A673 (cell line): Measurements from ENCODE around the gene KCNQ2. TPM values are rescaled to one million over a fixed set of nuclear protein-coding genes. Genes with fewer than 3 reads are reported as not detected.

Experiments
- BruUV-seq: library from RNA; stranded (reverse); fragments of 400-500 nt; replicated peaks from 2 replicates; lab custom pipeline; 2021; lab: Mats Ljungman, UMichigan
- CTCF ChIA-PET: fragments of 300-600 bp; sonication (Branson Sonifier 250); formaldehyde crosslinking; loops from one replicate; lab custom pipeline; 2022; ENCODE audit warnings: antibody characterized with exemption; lab: Charles Lee
- POLR2A ChIA-PET: fragments of 300-600 bp; sonication (Branson Sonifier 250); formaldehyde crosslinking; loops from one replicate; lab custom pipeline; 2022; ENCODE audit warnings: antibody characterized with exemption; ENCODE audit not compliant: low non-redundant PET; lab: Charles Lee
- DNase-seq: peaks from one replicate; pipeline ENCODE4 v3.0.0-alpha.2; 2015; ENCODE audit warnings: low spot score
- H3K27ac ChIP-seq: fragments of 200-600 bp; sonication (generic); 2 replicates; pipeline ENCODE4 v1.5.1; 2016; ENCODE audit warnings: mixed run types, low read depth, mild to moderate bottlenecking, mixed read lengths, antibody characterized with exemption, low read length; ENCODE audit not compliant: poor library complexity, severe bottlenecking
- H3K27me3 ChIP-seq: fragments of 200-600 bp; sonication (generic); replicated peaks from 2 replicates; pipeline ENCODE4 v1.6.1; 2017; ENCODE audit warnings: mixed run types, low read depth, mild to moderate bottlenecking, mixed read lengths, antibody characterized with exemption, low read length; ENCODE audit not compliant: insufficient read depth, poor library complexity
- H3K36me3 ChIP-seq: fragments of 200-600 bp; sonication (generic); 2 replicates; pipeline ENCODE4 v1.6.1; 2016; ENCODE audit warnings: mixed run types, mild to moderate bottlenecking, mixed read lengths, antibody characterized with exemption, low read length; ENCODE audit not compliant: insufficient read depth, poor library complexity, severe bottlenecking
- H3K4me1 ChIP-seq: fragments of 200-600 bp; sonication (generic); 2 replicates; pipeline ENCODE4 v1.6.1; 2017; ENCODE audit warnings: mixed run types, mild to moderate bottlenecking, mixed read lengths, antibody characterized with exemption, low read length; ENCODE audit not compliant: insufficient read depth, poor library complexity, severe bottlenecking
- H3K4me3 ChIP-seq: fragments of 200-600 bp; sonication (generic); 2 replicates; pipeline ENCODE4 v1.5.1; 2016; ENCODE audit warnings: low read depth, mixed run types, mild to moderate bottlenecking, mixed read lengths, low read length; ENCODE audit not compliant: poor library complexity, severe bottlenecking
- H3K9me3 ChIP-seq: fragments of 200-600 bp; sonication (generic); 2 replicates; pipeline ENCODE4 v1.6.1; 2016; ENCODE audit warnings: mixed run types, low read depth, mild to moderate bottlenecking, mixed read lengths, antibody characterized with exemption, low read length; ENCODE audit not compliant: poor library complexity, severe bottlenecking
- CTCF ChIP-seq: fragments of 300-800, 200-600 bp; sonication (generic); conservative IDR thresholded peaks from 2 replicates; pipeline ENCODE4 v1.5.1; 2017; ENCODE audit warnings: low read depth, mild to moderate bottlenecking, antibody characterized with exemption, low read length, moderate library complexity, mixed read lengths
- EZH2 ChIP-seq: fragments of 200-600 bp; sonication (generic); IDR thresholded peaks from 2 replicates; pipeline ENCODE4 v1.6.1; 2017; ENCODE audit warnings: borderline replicate concordance, low read depth, mild to moderate bottlenecking, mixed read lengths, antibody characterized with exemption, low read length; ENCODE audit not compliant: poor library complexity, severe bottlenecking
- intact Hi-C: fragments of 100-400 bp; cut with micrococcal nuclease; formaldehyde crosslinking; loops from one replicate; pipeline ENCODE4 v1.10.0; 2022; ENCODE audit not compliant: unreplicated experiment
- total RNA-seq: library from RNA; stranded (reverse); gene quantifications from 2 replicates; pipeline ENCODE4 v1.2.3, GENCODE V29; 2021

The KCNQ2 gene
- total RNA-seq, 1 experiment from 2014 or later = 6.6 TPM

DNA sequence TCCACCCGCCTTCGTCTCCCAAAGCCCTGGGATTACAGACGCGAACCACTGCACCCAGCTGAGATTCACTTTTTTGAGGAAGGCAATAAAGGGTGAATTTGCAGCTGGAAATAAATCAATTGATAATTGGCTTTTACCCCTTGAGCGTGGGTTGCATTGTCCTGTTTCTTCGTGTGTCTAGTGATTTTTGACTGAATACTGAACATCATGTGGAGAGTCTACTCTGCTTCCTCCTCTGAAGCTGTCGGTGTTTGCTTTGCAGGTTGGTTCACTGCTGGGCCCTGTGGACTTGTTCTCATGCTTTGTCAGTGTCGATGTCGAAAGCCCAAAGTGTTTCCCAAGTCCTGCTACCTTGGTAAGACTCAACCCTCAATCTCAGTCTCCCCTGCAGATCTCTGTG lies 32.2 kb upstream of the KCNQ2 start:
- no peak for DNase-seq
- Histone ChIP-seq H3K36me3 (no peaks in the 10 kb centered on the region), H3K27ac (no peak overlapping the region), H3K4me3 (no peak overlapping the region), H3K4me1 (peaks cover 8% of the 10 kb centered on the region), H3K9me3 (no peaks in the 10 kb centered on the region), H3K27me3 (no peaks in the 10 kb centered on the region)
- CTCF ChIA-PET = no interaction called here
- intact Hi-C loops = no loop called here
- BruUV-seq = no TSS peak
- no peak for TF ChIP-seq EZH2
- no peak for TF ChIP-seq CTCF
- POLR2A ChIA-PET = no interaction called here

GRCh38 chr20:63503524-63503923 lies 31.1 kb upstream of the KCNQ2 start:
- no peak for DNase-seq
- ChIA-PET POLR2A (no interaction called here), CTCF (no interaction called here)
- H3K36me3 ChIP-seq = no peaks in the 10 kb centered on the region
- no peak overlapping the region for H3K27ac ChIP-seq
- H3K27me3 ChIP-seq = no peaks in the 10 kb centered on the region
- H3K4me1 ChIP-seq = peaks cover 8% of the 10 kb centered on the region
- BruUV-seq = no TSS peak
- no peaks in the 10 kb centered on the region for H3K9me3 ChIP-seq
- TF ChIP-seq EZH2 (no peak), CTCF (no peak)
- H3K4me3 ChIP-seq = no peak overlapping the region
- intact Hi-C loops = no loop called here

DNA sequence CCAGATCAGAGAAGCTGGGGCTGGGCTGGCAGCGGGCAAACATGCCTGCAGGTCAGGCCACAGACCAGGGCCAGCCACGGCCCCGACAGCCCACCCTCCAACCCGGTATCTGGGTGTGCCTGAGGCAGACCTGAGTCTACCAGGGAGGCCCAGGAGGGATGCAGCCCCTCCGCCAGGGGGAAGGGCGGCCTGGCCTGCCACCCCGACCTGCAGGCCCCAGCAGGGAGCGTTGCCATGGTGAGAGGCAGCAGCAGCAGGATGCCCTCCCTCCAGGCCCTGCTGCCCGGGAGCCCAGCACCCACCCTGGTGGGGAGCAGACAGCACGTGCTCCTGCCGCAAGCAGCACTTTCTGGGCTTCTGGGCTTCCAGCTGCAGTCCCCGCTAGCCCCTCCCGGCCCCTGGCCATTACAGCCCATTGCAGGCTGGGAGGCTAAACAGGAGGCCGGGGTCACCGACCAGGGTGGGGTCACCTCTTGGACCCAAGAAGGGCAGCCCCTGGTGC lies 30.3 kb upstream of the KCNQ2 start:
- Histone ChIP-seq H3K27ac (no peak overlapping the region), H3K9me3 (no peaks in the 10 kb centered on the region), H3K4me1 (peaks cover 8% of the 10 kb centered on the region), H3K4me3 (no peak overlapping the region), H3K36me3 (no peaks in the 10 kb centered on the region), H3K27me3 (peaks cover 5% of the 10 kb centered on the region)
- BruUV-seq = no TSS peak
- ChIA-PET CTCF (interaction anchor here (0.6 kb wide), 1 partner anchor 617 kb away, joined by 13 read pairs; no protein-coding TSS in a partner anchor), POLR2A (no interaction called here)
- intact Hi-C loops = no loop called here
- DNase-seq = no peak
- TF ChIP-seq CTCF (no peak), EZH2 (no peak)
